Retinal pigment epithelial cell (primary cell): Measurements from ENCODE around the gene ADGRL3.
A peak's percentile ranks its signal among the peaks of the same experiment; 100 is the strongest.

Experiments
- DNase-seq: peaks from one replicate; pipeline ENCODE4 v3.0.0-alpha.2; 2010; ENCODE audit warnings: low read depth
- H3K4me3 ChIP-seq: 2 replicates; pipeline ENCODE4 v1.5.1; 2011; ENCODE audit warnings: mild to moderate bottlenecking, low read length, control low read depth, moderate library complexity
- TF ChIP-seq, protein P1 (sequence below): conservative IDR thresholded peaks from 2 replicates; pipeline ENCODE4 v1.5.1; 2011; ENCODE audit warnings: low read depth, low read length, control low read depth, inconsistent platforms

Gene ADGRL3

GRCh38 chr4:61309616-61310015 is 109.5 kb downstream of the ADGRL3 start:
- TF ChIP-seq, protein P1, sequence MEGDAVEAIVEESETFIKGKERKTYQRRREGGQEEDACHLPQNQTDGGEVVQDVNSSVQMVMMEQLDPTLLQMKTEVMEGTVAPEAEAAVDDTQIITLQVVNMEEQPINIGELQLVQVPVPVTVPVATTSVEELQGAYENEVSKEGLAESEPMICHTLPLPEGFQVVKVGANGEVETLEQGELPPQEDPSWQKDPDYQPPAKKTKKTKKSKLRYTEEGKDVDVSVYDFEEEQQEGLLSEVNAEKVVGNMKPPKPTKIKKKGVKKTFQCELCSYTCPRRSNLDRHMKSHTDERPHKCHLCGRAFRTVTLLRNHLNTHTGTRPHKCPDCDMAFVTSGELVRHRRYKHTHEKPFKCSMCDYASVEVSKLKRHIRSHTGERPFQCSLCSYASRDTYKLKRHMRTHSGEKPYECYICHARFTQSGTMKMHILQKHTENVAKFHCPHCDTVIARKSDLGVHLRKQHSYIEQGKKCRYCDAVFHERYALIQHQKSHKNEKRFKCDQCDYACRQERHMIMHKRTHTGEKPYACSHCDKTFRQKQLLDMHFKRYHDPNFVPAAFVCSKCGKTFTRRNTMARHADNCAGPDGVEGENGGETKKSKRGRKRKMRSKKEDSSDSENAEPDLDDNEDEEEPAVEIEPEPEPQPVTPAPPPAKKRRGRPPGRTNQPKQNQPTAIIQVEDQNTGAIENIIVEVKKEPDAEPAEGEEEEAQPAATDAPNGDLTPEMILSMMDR = no peak
- no peak overlapping the region for H3K4me3 ChIP-seq
- no peak for DNase-seq

- no peak overlapping the region for H3K4me3 ChIP-seq
- no peak for DNase-seq
- TF ChIP-seq, protein P1 = no peak
These were observed 112.4 kb downstream of the ADGRL3 start for GRCh38 chr4:61312526-61312925.

DNA sequence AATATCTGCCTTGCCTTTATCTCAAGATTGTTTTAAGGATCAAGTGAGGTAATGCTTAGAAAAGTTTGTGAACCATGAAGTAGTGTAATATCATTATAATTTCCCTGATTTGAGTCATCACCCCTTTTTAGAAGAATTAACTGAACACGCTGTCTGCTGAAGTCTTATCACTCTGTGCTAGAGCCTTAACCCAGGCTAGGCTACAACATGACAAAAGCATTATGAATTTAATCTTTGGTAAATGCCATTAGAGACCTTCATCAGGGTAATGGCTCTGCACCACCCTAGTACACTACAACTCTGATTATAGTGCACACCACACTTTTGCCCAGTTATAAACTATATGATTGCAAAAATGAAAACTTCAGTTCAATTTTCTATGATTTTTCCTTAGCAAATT is 118.3 kb downstream of the ADGRL3 start:
- H3K4me3 ChIP-seq = no peak overlapping the region
- TF ChIP-seq, protein P1 = no peak
- no peak for DNase-seq

DNA sequence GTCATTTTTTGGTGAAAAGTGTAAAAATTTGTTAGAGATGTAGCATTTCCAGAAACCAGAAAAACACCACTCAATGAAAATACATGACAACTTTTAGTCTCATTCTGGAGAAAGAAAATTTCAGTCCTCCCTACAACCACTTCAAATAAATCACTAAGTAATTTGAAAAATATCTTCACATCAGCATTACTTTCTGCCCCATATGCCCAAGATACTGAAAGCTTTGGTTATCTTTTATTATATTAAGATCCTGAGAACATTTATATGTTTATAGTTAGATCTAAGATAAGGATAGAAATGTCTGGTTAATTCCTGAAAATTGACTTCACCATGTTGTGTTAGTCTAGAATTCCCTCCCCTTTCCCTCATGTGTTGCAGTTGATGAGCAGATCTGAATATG is 119.0 kb downstream of the ADGRL3 start:
- TF ChIP-seq, protein P1 = no peak
- H3K4me3 ChIP-seq = no peak overlapping the region
- no peak for DNase-seq

DNA sequence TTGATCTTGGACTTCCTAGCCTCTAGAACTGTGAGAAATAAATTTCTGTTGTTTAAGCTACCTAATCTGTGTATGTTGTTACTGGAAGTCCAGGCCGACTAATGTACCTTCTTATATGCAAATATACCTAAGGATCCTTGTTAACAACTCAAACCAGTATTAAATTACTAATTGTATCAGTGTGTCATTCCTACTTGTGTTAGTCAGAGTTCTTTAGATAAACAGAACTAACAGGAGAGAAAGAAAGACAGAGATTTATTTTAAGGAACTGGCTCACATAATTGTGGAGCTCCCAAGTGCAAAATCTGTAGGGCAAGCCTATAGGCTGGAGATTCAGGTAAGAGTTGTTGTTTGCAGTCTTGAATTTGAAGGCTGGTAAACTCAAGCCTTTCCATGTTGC is 120.0 kb downstream of the ADGRL3 start:
- TF ChIP-seq, protein P1 = no peak
- no peak overlapping the region for H3K4me3 ChIP-seq
- DNase-seq = no peak

- DNase-seq = peak; percentile 34
- H3K4me3 ChIP-seq = no peak overlapping the region
- TF ChIP-seq, protein P1 = no peak
These were observed 120.5 kb downstream of the ADGRL3 start for GRCh38 chr4:61320631-61321030.

DNA sequence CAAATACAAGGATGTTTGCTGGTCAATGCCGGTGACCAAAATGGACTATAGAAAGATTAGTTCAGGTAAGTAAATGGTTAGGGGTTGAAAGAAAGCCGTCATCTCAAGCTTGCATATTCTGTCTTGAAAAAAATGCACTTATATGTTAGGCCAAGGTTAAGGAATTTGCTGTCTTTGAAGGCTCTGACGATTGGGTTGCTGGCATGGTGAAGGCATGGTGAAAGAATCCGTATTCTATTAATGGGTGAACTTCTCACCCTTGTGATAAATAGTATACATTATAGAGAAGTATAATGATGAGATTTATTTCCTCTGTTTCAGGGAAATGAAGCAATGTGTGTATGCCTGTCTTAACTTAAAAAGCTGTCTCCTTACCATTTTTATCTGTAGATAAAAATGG is 132.6 kb downstream of the ADGRL3 start:
- no peak overlapping the region for H3K4me3 ChIP-seq
- no peak for DNase-seq
- TF ChIP-seq, protein P1 = no peak
